Measurements from ENCODE around the gene MAML3.

Gene MAML3

GRCh38 chr4:140156529-140157171 lies 2.7 kb upstream of the MAML3 start:
- DNase-seq (ENCODE audit: low read depth) = no peak

GRCh38 chr4:140154572-140154891 lies 548 bp upstream of the MAML3 start:
- DNase-seq (ENCODE audit: low read depth) = no peak

- DNase-seq (ENCODE audit: low read depth) = no peak
These were observed 616 bp downstream of the MAML3 start for GRCh38 chr4:140153419-140153717.

GRCh38 chr4:140152751-140153418 lies 1.1 kb downstream of the MAML3 start:
- DNase-seq (ENCODE audit: low read depth) = no peak

- DNase-seq (ENCODE audit: low read depth) = no peak
These were observed 1.8 kb downstream of the MAML3 start for GRCh38 chr4:140152013-140152703.

GRCh38 chr4:140151699-140152012 lies 2.3 kb downstream of the MAML3 start:
- no peak for DNase-seq (ENCODE audit: low read depth)

- no peak for DNase-seq (ENCODE audit: low read depth)
These were observed 2.9 kb downstream of the MAML3 start for GRCh38 chr4:140150886-140151698.

GRCh38 chr4:140150636-140150885 lies 3.4 kb downstream of the MAML3 start:
- no peak for DNase-seq (ENCODE audit: low read depth)

GRCh38 chr4:140149846-140150635 lies 3.9 kb downstream of the MAML3 start:
- no peak for DNase-seq (ENCODE audit: low read depth)

- no peak for DNase-seq (ENCODE audit: low read depth)
These were observed 9.9 kb downstream of the MAML3 start for GRCh38 chr4:140144050-140144449.

- no peak for DNase-seq (ENCODE audit: low read depth)
These were observed 12.7 kb downstream of the MAML3 start for GRCh38 chr4:140141210-140141835.

- DNase-seq (ENCODE audit: low read depth) = no peak
These were observed 13.4 kb downstream of the MAML3 start for GRCh38 chr4:140140566-140140965.

- DNase-seq (ENCODE audit: low read depth) = no peak
These were observed 15.6 kb downstream of the MAML3 start for GRCh38 chr4:140138428-140138827.

- no peak for DNase-seq (ENCODE audit: low read depth)
These were observed 16.3 kb downstream of the MAML3 start for GRCh38 chr4:140137671-140138070.

- no peak for DNase-seq (ENCODE audit: low read depth)
These were observed 17.5 kb downstream of the MAML3 start for GRCh38 chr4:140136509-140136908.

- no peak for DNase-seq (ENCODE audit: low read depth)
These were observed 18.4 kb downstream of the MAML3 start for GRCh38 chr4:140135529-140136088.

- DNase-seq (ENCODE audit: low read depth) = no peak
These were observed 19.1 kb downstream of the MAML3 start for GRCh38 chr4:140134746-140135425.

- DNase-seq (ENCODE audit: low read depth) = no peak
These were observed 20.4 kb downstream of the MAML3 start for GRCh38 chr4:140133576-140133975.

GRCh38 chr4:140131675-140132229 lies 22.2 kb downstream of the MAML3 start:
- no peak for DNase-seq (ENCODE audit: low read depth)

GRCh38 chr4:140130677-140131076 lies 23.3 kb downstream of the MAML3 start:
- DNase-seq (ENCODE audit: low read depth) = no peak

GRCh38 chr4:140127422-140127821 lies 26.6 kb downstream of the MAML3 start:
- DNase-seq (ENCODE audit: low read depth) = no peak

Data from GM04503 (cell line).